GM18861 (cell line): Measurements from ENCODE around the gene SEMA5B.

Experiments
- ATAC-seq: cut with Tn5 transposase; IDR thresholded peaks from one replicate; pipeline ENCODE4 v1.9.1; 2021; ENCODE audit not compliant: unreplicated experiment

The SEMA5B gene

DNA sequence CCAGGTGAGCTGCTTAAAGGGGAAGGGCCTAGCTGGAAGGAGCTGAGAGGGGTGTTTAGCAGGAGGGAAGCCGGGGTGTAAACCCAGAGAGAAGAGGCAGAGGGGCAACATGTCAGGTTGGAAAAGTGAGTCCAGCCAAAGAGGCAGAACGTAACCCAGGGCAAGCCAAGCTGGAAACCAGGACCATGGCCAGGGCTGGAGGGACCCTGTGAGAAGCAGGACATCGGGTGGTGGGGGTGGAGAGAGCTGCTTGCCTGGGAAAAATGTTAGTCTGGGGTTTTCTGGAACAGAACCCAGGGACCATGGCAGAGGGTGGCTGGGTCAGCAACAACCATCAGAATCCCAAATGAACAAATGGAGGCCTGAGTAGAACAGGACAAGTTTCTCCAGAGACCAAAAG, 32.6 kb downstream of the SEMA5B start:
- no peak for ATAC-seq

DNA sequence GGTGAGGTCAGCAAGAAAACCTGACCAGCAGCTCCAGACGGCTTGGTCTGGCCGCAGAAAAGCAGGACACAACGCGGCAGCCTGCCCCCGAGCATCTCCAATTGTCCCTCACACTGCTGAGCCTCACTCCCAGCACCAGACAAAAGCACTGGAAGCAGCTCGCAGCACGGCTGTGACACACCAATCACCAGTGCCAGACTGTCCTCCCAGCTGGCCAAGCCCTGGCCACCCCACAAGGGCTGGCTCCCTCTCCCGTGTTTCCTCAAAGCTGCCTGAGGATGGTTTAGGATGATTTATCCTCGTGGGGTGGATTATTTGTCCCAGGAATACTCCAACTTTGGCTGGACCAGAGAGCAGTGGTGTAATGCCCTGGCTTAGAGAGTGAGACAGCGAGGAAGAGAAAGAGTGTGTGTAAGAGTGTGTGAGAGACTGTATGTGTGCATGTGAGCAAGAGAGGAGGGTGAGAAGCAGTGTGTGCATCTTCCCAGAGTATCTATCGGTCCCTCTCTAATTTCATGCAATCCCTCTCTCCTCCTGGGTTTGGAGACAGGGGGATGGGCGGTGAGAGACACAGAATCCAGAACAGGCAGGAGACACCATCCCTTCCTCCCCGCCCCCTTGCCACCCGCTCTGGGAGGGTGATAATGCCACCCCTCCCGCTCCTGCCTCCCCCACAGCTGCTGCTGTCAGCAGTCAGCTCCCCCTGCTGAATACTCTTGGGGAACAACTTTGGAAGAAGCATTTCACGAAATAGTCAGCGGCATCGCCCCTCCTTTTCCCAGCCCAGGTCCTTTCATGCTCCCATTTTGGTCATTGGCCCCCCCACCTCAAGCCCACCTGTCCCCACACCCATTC, 34.2 kb downstream of the SEMA5B start:
- no peak for ATAC-seq

DNA sequence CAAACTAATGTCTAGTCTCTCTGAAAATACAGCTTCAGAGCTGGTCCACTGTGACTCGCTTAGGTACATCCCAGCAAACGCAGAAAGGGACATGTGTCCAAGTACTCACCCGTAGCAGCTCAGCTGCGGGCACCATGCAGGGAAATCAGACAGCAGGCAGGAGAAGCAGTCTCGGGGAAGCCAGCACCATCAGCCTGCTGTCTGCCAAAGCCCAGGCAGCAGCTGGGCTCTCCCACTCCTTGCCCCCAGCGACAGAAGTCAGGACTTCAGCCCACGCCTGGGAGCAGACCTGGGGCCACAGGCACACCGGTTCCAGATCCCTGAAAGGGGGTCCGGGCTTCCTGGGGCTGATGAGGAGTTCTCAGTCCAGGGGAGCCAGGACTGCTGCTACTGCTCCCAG, 34.9 kb downstream of the SEMA5B start:
- ATAC-seq, result no peak

DNA sequence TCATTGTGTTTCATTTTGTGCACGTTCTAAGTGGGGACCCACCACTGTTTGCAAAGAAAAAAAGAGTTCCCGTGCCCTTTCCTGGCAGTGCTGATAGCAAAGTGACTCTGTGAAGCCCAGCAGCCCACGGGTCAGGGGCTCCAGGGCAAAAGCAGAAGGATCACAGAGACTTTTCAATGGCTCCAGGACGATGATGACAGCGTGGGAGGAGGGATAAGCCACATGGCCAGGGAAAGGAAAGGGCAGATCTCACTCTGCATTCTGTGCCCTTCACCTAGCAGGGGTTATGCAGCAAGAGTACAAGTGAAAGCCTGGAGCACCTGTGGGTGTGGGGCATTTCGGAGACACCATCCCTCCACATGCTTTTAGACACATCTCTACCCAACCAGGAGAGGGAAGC, 35.4 kb downstream of the SEMA5B start:
- no peak for ATAC-seq

DNA sequence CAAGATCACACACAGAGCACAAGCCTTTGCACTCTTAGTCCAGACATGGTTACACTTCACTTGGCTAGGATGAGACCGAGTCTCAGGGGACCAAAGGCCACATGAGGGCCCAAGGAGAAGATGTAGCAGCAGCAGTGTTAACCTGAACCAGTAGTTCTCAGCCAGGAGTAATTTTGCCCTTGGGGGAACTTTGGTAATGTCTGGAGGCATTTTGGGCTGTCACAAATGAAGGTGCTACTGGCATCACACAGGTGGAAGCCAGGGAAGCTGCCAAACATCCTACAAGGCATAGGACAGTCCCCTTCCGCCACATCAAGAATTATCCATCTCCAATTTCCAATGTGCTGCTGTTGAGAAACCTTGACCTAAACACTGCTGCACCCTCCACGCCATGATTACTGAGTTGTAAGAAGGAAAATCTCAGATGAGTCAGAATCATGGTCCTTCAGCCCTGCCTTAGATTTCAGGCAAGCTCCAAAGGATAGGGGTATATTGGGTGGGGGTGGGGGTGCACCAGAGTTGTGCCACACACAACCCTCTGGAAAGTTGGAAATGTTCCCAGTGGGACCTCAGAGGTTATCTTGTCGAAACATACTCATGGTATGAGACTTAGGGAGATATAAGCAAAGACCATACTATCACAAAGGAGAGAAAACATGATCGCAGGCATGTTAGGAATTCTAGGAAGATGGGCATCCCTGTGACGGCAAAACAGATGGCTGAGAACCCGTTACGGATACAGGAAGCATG, 36.2 kb downstream of the SEMA5B start:
- no peak for ATAC-seq

DNA sequence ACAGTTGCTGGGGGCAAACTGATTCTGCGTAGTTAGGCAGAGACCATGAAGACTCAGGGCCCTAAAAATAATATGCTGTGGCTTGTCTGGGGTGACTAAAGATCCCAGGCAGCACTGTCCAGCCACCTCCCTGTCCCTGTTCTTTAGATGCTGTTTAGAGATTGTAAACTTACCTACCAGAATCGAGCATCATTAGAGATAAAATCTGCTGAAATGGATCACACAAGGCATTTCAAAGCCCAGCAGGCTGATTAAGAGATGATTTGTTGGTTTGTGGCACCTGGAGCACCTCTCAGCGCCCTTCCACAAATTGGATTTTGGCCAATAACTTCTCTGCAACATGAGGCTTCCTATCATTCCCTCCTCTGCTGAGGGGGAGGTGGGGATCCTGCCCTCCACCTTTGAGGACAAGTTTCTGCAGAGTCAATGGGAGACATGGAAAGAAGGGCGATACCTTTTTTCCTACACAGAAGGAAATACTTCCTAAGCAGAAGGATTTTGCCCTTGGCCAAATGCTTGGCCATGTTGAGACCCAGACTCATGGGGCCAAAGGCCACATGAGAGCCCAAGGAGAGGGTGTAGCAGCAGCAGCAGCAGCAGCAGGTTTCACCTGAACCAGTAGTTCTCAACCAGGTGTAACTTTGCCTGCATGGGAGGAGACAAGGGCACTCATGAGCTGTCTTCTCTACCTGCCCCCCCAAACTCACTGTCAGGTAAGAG, 37.5 kb downstream of the SEMA5B start:
- no peak for ATAC-seq

DNA sequence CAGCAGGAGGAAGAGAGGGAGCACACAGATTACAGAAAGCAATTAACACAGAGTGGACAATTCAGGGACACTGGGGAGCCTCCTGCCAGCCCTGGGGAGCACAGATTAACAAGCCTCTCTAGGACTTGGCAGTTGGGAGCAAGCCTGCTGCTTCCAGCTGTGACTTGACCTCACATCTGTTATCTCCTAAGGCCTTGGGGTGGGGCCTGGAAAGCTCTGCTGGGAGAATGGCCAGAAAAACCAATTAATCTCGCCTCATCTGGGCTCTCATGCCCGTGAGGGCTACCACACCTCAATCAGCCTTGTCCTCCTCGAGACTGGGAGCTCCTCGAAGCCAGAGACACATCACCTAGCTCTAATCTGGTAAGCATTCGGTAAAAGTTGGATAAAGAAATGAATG, 39.1 kb downstream of the SEMA5B start:
- no peak for ATAC-seq

DNA sequence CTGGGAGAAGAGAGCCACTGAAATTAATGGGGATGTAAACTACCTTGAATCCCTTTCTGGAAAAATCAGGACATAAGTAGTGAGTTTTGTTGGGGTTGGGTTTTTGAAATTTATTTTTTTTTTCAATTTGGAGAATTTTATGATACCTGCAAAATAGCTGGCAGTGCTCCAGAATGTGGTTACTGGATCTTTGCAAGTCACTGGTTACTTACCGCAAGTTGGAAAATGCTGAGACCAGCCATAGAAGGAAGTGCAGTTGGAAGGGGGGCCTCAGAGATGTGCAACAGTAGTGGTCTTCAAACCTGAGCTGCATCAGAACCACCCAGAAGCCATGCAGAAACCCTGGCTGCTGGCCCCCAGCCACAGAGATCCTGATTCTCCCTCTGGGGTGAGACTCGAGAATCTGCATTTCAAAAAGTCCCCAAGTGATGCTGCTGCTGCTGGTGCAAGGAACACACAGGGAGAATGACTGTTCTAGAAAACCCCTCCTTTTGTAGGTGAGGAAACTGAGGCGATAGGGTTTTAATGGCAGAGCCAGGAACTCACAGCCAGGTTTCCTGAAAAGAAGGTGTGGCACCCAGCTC, 39.7 kb downstream of the SEMA5B start:
- ATAC-seq, result no peak

DNA sequence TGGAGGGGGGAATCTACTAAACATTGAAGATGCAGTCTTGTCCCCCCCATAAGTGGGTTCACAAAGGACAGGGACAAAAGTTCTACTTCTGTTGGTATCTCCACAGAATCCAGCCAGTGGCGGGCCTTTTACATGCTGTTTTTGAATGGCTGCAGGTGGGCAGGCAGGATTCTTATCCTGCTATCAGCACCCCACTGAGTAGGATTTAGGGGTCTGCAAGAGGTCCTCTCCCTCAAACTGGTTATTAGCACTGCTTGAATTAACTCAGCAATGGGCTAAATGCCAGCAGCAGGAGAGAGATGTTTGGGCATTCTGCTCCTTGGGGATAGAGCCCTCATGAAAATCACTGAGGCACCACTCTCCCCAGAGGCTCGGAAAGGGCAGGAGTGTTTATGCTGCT, 40.3 kb downstream of the SEMA5B start:
- ATAC-seq, result no peak

DNA sequence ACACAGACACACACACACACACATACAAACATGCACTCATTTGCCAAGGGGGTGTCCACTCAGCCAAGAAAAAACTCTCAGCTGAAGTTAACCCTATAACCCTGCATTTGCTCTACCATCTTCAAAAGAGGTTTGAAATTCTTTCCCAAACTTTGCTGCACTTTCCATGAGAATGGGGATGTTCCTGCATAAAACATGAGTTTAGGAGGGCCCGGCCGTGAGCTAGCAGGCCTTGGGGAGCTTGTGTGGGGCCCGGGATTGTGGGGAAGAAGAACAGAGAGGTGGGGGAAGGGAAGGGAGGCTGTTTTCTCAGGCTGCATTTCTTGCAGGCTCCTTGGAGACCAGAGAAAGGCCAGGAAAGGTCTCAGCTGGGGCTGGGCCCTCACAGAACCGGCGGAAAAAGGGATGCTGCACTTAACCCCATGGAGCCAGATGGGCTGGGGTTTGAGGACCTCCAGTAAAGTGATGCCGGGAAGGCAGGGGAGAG, 40.8 kb downstream of the SEMA5B start:
- ATAC-seq, result no peak

DNA sequence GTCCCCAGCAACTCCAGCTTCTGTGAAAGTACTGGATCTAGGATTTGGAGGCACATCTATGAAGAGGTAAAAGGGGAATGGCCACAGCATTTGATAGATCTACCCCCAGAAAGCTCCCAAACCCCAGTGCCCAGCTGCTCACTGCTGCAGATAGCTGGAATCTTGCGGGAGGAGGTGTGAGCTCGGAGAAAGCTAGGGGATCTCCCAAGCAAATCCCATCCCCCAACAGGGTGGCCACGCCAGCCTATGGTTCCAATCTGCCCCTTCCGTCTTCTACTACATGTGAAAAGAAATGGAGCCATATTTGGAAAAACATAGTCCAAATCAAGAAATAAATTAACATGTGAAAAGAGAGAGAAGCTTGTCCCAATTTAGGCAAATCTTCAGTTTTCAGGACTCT, 42.0 kb downstream of the SEMA5B start:
- ATAC-seq, result no peak

DNA sequence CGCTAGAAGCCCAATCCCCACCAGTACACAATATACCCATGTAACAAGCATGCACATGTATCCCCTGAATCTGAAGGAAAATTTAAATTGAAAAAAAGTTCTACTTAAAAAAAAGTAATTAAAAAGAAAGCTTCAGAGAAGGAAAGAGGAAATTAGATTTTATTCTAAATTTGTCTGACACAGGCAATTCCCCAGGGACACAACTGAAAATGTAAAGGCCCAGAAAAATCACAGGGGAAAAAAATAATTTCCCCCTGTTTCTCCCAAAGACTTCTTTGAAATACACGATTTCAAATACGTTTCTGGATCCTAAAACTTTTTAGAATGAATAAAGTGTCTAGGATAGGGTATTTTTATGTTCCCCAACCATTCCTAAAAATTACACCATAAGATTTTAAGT, 42.9 kb downstream of the SEMA5B start:
- no peak for ATAC-seq

DNA sequence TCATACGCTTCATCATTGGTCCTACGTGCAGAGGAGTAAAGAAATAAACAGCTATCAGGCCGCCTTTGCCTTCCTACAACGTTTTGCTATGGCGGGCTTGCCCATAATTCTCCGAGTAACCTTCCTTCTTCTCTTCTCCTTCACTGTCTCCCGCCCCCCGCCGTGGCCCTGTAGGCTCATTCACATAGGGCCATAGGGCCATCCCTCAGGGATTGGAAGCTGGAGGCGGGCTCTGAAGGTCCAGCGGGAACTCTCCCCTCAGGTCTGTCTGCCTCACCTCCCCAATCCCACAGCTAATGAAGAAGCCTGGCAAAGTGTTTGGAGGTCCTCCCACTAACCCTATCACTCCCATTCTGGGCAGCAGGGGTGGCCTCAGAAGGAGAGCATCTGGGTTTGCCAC, 43.6 kb downstream of the SEMA5B start:
- ATAC-seq, result no peak

DNA sequence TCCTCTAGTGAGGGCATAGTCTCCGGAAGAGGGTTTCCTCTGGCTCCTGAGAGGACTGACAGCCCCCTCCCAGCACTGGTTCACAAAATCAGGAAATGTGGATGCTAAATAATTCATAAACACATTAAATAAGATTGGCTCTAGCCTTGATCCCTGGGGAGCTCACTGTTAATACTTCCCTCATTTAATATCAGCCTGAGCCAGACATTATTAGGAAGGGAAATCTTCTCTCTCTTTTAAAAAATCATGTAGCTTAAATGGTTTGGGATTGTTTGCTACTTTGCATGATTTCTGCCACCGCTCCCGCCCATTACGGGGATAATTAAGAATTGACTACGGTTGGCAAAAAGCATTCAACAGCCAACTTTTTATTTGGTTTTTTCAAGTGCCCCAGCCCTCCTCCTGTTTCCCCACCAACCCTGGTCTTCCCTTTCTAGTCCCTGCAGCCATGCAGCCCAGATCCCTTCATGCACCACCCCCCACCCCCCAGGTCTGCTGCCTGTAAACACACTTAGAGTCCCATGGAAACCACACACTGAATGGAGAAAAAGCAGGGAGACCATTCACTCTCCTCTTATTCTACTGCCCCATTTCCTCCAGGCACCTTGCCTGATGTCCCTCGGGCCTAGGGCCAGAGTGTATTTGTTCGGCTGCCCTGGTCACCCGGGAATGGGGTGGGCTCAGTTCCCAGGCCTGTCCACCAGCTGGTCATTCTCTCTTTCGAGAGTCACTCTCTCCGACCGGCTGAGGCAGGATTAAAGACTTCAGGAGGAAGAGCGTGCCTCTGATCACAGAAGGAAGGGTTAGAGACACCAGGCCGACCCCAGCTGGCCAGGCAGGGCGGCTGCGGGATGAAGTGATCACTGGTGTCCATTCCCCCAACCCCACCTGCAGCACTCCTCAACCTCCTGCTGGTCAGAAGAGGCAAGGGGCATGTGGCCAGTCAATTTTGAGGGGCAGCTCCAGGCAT, 45.1 kb downstream of the SEMA5B start:
- ATAC-seq, result no peak

DNA sequence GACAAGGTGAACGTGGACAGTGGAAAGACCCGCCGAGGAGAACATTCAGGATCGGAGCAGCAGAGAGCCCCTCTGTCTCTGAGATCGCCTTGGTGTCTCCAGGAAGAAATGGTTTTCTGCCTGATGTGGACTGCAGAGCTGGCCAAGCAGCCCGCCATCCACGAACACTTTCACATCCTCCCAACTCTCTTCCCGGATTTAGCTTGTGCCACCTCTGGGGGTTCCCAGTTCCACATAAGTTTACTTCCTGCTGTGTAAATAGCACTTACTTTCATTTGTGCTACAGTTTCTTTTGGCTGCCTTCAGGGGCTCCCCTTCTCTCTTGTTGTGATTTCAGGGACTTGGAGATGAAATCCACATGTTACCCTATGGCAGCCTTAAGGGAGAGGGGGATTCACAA, 48.4 kb downstream of the SEMA5B start:
- no peak for ATAC-seq

DNA sequence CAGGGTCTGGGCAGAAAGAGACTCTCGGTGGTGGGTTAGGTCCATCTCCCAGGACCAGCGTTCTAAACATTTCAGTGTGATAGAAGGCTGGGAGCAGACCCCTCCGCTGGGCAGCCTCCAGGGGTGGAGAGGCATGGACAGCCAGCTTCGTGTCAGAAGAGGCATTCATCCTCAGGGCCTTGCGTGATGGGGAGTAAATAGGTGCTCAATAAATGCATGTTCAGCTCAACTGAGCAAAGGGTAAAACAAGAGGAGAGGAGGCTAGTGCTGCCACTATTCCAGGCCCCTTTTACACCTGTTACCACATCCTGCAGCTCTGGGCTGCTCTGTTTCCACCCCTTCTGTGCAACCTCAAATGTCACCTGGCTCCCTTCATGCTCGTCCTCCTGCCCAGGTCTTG, 49.0 kb downstream of the SEMA5B start:
- no peak for ATAC-seq

DNA sequence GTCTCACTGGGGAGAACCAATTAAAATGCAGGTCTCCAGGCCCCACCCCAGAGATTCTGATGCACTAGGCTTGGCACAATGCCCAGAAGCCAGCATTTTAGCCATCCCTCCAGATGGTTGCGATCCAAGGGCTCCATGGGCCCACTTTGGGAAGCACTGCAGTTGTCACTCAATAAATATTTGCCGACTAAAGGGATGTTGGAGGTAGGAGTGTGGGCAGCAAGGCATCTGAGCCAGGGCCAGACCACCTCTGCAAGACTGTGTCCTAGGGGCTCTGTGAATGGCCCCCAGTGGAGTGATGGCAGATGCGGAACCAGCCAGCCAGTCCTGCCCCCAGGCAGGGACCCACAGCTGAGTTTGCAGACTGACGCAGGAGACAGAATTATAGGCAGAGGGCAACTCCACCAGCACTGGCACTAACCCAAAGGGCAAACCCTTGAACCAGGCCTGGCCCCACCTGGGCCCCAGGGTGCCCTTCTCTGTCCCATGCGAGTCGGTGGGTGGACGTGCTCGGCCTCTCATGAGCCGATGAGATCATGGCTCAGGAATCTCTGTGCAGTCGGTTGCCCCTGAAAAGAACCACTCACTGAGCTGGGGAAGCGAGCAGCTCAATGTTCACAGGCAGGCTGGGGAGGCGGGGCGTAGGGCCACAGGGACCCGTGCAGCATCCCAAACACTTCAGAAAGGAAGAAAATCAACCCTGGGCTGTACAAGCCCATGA, 49.7 kb downstream of the SEMA5B start:
- ATAC-seq, result no peak

DNA sequence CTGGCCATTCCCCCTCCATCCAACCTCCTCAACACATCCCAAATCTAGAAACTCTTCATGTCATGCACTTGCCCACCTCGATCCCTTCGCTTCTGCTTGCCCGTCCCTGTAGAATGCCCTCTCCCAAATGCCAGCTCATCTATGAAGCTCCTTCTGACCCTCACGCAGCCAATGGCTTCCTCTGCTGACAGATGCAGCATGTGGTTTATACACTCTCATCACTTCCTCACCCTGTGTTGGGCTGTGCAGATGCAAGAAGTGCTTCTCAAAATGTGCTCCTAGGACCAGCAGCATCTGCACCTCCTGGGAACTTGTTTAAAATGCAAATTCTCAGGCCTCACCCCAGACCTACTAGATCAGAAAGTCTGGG, 51.7 kb downstream of the SEMA5B start:
- ATAC-seq, result peak; percentile 51

DNA sequence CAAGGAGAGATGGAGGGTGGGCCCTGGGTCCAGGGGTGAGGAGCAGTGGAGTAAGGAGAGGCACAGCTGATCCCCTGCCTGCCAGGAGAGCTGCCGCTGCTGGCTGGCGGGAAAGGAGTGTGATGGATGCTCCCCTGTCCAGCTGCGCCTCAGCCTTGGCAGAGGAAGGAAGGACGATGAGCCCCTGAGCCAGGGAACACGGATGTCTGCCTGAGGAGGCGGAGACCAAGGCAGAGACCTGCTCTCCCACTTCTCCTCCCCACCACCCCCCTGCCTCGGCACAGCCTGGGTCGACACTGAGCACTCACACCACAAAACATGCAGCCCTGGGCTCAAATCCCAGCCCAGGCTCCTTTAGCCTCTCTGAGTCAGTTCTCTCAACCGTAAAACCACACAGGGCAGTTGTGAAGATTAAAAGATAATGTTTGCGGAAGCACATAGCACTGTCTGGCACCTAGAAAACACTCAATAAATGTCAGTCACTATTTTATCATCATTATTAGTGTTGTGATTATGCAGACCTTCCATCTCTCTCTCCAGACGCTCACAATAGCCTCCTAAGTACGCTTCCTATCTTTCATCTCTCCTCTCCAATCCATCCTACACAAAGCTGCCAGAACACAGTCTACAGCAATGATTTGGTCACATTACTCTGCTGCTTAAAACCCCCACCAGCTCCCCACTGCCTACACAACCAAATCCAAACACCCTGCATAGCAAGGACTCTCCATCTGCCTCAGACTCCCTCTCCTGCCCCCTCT, 52.2 kb downstream of the SEMA5B start:
- ATAC-seq, result peak; percentile 56
